Panc1 (cell line): ENCODE measurements around the gene CMIP. TPM values are rescaled to one million over a fixed set of nuclear protein-coding genes. Genes with fewer than 3 reads are reported as not detected.

Experiments used
- ATAC-seq: fragments of 200-7000 bp; cut with Tn5 transposase; 2 replicates; pipeline ENCODE4 v1.9.1; 2020; ENCODE audit warnings: mild to moderate bottlenecking, moderate library complexity
- BruUV-seq: library from RNA; stranded (reverse); fragments of 400-500 nt; replicated peaks from 2 replicates; lab custom pipeline; 2021; lab: Mats Ljungman, UMichigan
- CTCF ChIA-PET: fragments of 300-600 bp; sonication (Branson Sonifier 250); formaldehyde crosslinking; loops from one replicate; lab custom pipeline; 2022; ENCODE audit warnings: antibody characterized with exemption; lab: Charles Lee
- POLR2A ChIA-PET: fragments of 300-600 bp; sonication (Branson Sonifier 250); formaldehyde crosslinking; loops from one replicate; lab custom pipeline; 2022; ENCODE audit warnings: antibody characterized with exemption; lab: Charles Lee
- DNase-seq: peaks from one replicate; pipeline ENCODE4 v3.0.0-alpha.2; 2010; ENCODE audit warnings: low read depth, low spot score
- H3K27ac ChIP-seq: 2 replicates; pipeline ENCODE4 v1.5.1; 2011; ENCODE audit warnings: mild to moderate bottlenecking, low read length, inconsistent platforms
- H3K27me3 ChIP-seq: fragments of 200-500 bp; sonication (Bioruptor generic); 2 replicates; pipeline ENCODE4 v1.6.0; 2014; ENCODE audit warnings: low read length, inconsistent platforms; ENCODE audit not compliant: control insufficient read depth, insufficient read depth
- H3K36me3 ChIP-seq: fragments of 200-500 bp; sonication (Bioruptor generic); 2 replicates; pipeline ENCODE4 v1.5.1; 2014; ENCODE audit warnings: inconsistent platforms, mild to moderate bottlenecking, low read length, moderate library complexity; ENCODE audit not compliant: control insufficient read depth, insufficient read depth
- H3K4me1 ChIP-seq: 2 replicates; pipeline ENCODE4 v1.5.1; 2011; ENCODE audit warnings: inconsistent platforms, mild to moderate bottlenecking, low read length, moderate library complexity; ENCODE audit not compliant: control insufficient read depth, insufficient read depth
- H3K4me3 ChIP-seq, 2 experiments: 2 replicates each; pipeline ENCODE4 v1.5.1; 2011 to 2012; ENCODE audit warnings: low read depth in 2 of 2, low read length in 2 of 2, mild to moderate bottlenecking in 2 of 2, inconsistent platforms in 1 of 2, moderate library complexity in 1 of 2
- H3K9me3 ChIP-seq: fragments of 200-500 bp; sonication (Bioruptor generic); 2 replicates; pipeline ENCODE4 v1.5.1; 2014; ENCODE audit warnings: low read depth, mild to moderate bottlenecking, inconsistent platforms, low read length, moderate library complexity; ENCODE audit not compliant: control insufficient read depth, insufficient read depth
- CTCF ChIP-seq: fragments of 450-650 bp; IDR thresholded peaks from 2 replicates; pipeline ENCODE4 v1.5.1; 2017; ENCODE audit warnings: mild to moderate bottlenecking
- POLR2AphosphoS5 ChIP-seq: IDR thresholded peaks from 2 replicates; pipeline ENCODE4 v1.6.1; 2012; ENCODE audit warnings: mild to moderate bottlenecking, low read depth, low read length, moderate library complexity
- SIN3A ChIP-seq: IDR thresholded peaks from 2 replicates; pipeline ENCODE4 v1.6.1; 2012; ENCODE audit warnings: low read depth, mild to moderate bottlenecking, low read length, moderate library complexity, borderline replicate concordance; ENCODE audit not compliant: insufficient read depth
- TCF7L2 ChIP-seq: IDR thresholded peaks from 2 replicates; pipeline ENCODE4 v1.6.1; 2011; ENCODE audit warnings: mild to moderate bottlenecking, low read depth, low read length, inconsistent platforms
- in situ Hi-C: cut with HindIII; loops from 2 replicates; pipeline ENCODE4 v1.10.0; 2016; ENCODE audit warnings: low sequenced_read_pairs, low pct_unique_long_range_greater_than_20kb
- intact Hi-C: fragments of 100-400 bp; cut with micrococcal nuclease; formaldehyde crosslinking; loops from one replicate; pipeline ENCODE4 v1.10.0; 2022; ENCODE audit not compliant: unreplicated experiment
- total RNA-seq: library from RNA; stranded (reverse); gene quantifications from one replicate; pipeline ENCODE4 v1.2.1, GENCODE V29; 2021; ENCODE audit not compliant: unreplicated experiment
- TF ChIP-seq, protein P1 (sequence below), 2 experiments: IDR thresholded peaks; 2 replicates each; pipeline ENCODE4 v1.6.1; 2011 to 2012; ENCODE audit warnings: low read depth in 2 of 2, control low read depth in 1 of 2, low read length in 1 of 2, mild to moderate bottlenecking in 1 of 2, moderate library complexity in 1 of 2; ENCODE audit not compliant: insufficient read depth in 1 of 2

The CMIP gene
- total RNA-seq, 1 experiment from 2014 or later = 49.7 TPM

- ATAC-seq = no peak
- no peak for TF ChIP-seq SIN3A
- TF ChIP-seq CTCF = no peak
- TF ChIP-seq, protein P1, sequence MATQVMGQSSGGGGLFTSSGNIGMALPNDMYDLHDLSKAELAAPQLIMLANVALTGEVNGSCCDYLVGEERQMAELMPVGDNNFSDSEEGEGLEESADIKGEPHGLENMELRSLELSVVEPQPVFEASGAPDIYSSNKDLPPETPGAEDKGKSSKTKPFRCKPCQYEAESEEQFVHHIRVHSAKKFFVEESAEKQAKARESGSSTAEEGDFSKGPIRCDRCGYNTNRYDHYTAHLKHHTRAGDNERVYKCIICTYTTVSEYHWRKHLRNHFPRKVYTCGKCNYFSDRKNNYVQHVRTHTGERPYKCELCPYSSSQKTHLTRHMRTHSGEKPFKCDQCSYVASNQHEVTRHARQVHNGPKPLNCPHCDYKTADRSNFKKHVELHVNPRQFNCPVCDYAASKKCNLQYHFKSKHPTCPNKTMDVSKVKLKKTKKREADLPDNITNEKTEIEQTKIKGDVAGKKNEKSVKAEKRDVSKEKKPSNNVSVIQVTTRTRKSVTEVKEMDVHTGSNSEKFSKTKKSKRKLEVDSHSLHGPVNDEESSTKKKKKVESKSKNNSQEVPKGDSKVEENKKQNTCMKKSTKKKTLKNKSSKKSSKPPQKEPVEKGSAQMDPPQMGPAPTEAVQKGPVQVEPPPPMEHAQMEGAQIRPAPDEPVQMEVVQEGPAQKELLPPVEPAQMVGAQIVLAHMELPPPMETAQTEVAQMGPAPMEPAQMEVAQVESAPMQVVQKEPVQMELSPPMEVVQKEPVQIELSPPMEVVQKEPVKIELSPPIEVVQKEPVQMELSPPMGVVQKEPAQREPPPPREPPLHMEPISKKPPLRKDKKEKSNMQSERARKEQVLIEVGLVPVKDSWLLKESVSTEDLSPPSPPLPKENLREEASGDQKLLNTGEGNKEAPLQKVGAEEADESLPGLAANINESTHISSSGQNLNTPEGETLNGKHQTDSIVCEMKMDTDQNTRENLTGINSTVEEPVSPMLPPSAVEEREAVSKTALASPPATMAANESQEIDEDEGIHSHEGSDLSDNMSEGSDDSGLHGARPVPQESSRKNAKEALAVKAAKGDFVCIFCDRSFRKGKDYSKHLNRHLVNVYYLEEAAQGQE (IDR thresholded peaks at IDR 0.05; ENCODE audit: insufficient read depth in 1 of 2, low read depth in 2 of 2, low read length in 1 of 2) = no peak
- no peak for TF ChIP-seq POLR2AphosphoS5
- no peak for TF ChIP-seq TCF7L2
- no peaks in the 10 kb centered on the region for H3K4me1 ChIP-seq
- CTCF ChIA-PET = no interaction called here
- H3K27me3 ChIP-seq = no peaks in the 10 kb centered on the region
- no peak overlapping the region for H3K4me3 ChIP-seq
- BruUV-seq = no TSS peak
- H3K36me3 ChIP-seq = no peaks in the 10 kb centered on the region; the same call in 1 of the 2 replicates
- H3K9me3 ChIP-seq = no peaks in the 10 kb centered on the region
- intact Hi-C loops = no loop called here
- DNase-seq = no peak
- POLR2A ChIA-PET = no interaction called here
- no peak overlapping the region for H3K27ac ChIP-seq
- in situ Hi-C loops = no loop called here
Observed at GRCh38 chr16:81657781-81658180, 213.2 kb downstream of the CMIP start.

- H3K27ac ChIP-seq = no peak overlapping the region
- no peaks in the 10 kb centered on the region for H3K27me3 ChIP-seq
- in situ Hi-C loops = no loop called here
- ATAC-seq = no peak
- intact Hi-C loops = no loop called here
- no TSS peak for BruUV-seq
- DNase-seq = no peak
- TF ChIP-seq, protein P1 (IDR thresholded peaks at IDR 0.05; ENCODE audit: insufficient read depth in 1 of 2, low read depth in 2 of 2, low read length in 1 of 2) = no peak
- no peak for TF ChIP-seq CTCF
- no peak for TF ChIP-seq POLR2AphosphoS5
- TF ChIP-seq SIN3A = no peak
- ChIA-PET POLR2A (no interaction called here), CTCF (no interaction called here)
- H3K36me3 ChIP-seq = no peaks in the 10 kb centered on the region; the same call in 1 of the 2 replicates
- no peaks in the 10 kb centered on the region for H3K4me1 ChIP-seq
- H3K4me3 ChIP-seq = no peak overlapping the region
- H3K9me3 ChIP-seq = no peaks in the 10 kb centered on the region
Observed at GRCh38 chr16:81658373-81658772, 213.8 kb downstream of the CMIP start.
